SK-N-DZ (cell line): ENCODE measurements around the gene CARM1.

Experiments
- DNase-seq: peaks from one replicate; pipeline ENCODE4 v3.0.0-alpha.2; 2015; ENCODE audit warnings: low spot score

Gene CARM1

GRCh38 chr19:10907925-10908324 lies 36.6 kb downstream of the CARM1 start:
- no peak for DNase-seq

- DNase-seq: no peak
Observed at GRCh38 chr19:10908380-10908960, 37.1 kb downstream of the CARM1 start.

GRCh38 chr19:10911579-10912363 lies 40.4 kb downstream of the CARM1 start:
- no peak for DNase-seq

GRCh38 chr19:10912619-10913018 lies 41.3 kb downstream of the CARM1 start:
- DNase-seq: no peak

- DNase-seq: no peak
Observed at GRCh38 chr19:10913716-10914340, 42.5 kb downstream of the CARM1 start.

GRCh38 chr19:10915130-10916091 lies 44.1 kb downstream of the CARM1 start:
- no peak for DNase-seq

- no peak for DNase-seq
Observed at GRCh38 chr19:10916602-10917001, 45.2 kb downstream of the CARM1 start.

- no peak for DNase-seq
Observed at GRCh38 chr19:10918359-10918758, 47.0 kb downstream of the CARM1 start.

GRCh38 chr19:10919352-10920287 lies 48.3 kb downstream of the CARM1 start:
- DNase-seq: no peak

- DNase-seq: no peak
Observed at GRCh38 chr19:10920288-10920655, 48.9 kb downstream of the CARM1 start.

GRCh38 chr19:10920781-10921180 lies 49.4 kb downstream of the CARM1 start:
- DNase-seq: no peak

- no peak for DNase-seq
Observed at GRCh38 chr19:10921199-10921909, 50.0 kb downstream of the CARM1 start.

- DNase-seq: no peak
Observed at GRCh38 chr19:10921910-10922637, 50.7 kb downstream of the CARM1 start.

- DNase-seq: no peak
Observed at GRCh38 chr19:10922638-10923014, 51.3 kb downstream of the CARM1 start.

- DNase-seq: no peak
Observed at GRCh38 chr19:10923260-10924112, 52.1 kb downstream of the CARM1 start.

- DNase-seq: no peak
Observed at GRCh38 chr19:10924597-10924996, 53.2 kb downstream of the CARM1 start.

- no peak for DNase-seq
Observed at GRCh38 chr19:10927730-10928562, 56.6 kb downstream of the CARM1 start.
